HepG2 (cell line): ENCODE measurements around the gene CACNA2D3.

ENCODE experiments used
- FLYWCH1 ChIP-seq: sonication (generic); formaldehyde crosslinking; IDR thresholded peaks from 2 replicates; pipeline ENCODE4 v1.8.1; 2023; ENCODE audit warnings: mild to moderate bottlenecking, missing genetic modification reagents
- HIC2 ChIP-seq: sonication (generic); formaldehyde crosslinking; IDR thresholded peaks from 2 replicates; pipeline ENCODE4 v1.9.0; 2022; ENCODE audit warnings: low read depth, missing genetic modification reagents
- ZBTB49 ChIP-seq: sonication (generic); formaldehyde crosslinking; IDR thresholded peaks from 2 replicates; pipeline ENCODE4 v1.4.0; 2020; ENCODE audit warnings: missing genetic modification reagents, borderline replicate concordance
- ZNF143 ChIP-seq: sonication (generic); formaldehyde crosslinking; IDR thresholded peaks from 2 replicates; pipeline ENCODE4 v1.4.0; 2020; ENCODE audit warnings: missing genetic modification reagents
- ZNF24 ChIP-seq: fragments of 450-650 bp; IDR thresholded peaks from 2 replicates; pipeline ENCODE4 v1.6.1; 2017; ENCODE audit warnings: antibody characterized with exemption, mild to moderate bottlenecking
- ZNF367 ChIP-seq: sonication (generic); formaldehyde crosslinking; IDR thresholded peaks from 2 replicates; pipeline ENCODE4 v1.4.0; 2020; ENCODE audit warnings: missing genetic modification reagents, borderline replicate concordance

- TF ChIP-seq ZNF24 (no peak), HIC2 (no peak), FLYWCH1 (CRISPR knock-in tag) (no peak), ZBTB49 (CRISPR knock-in tag) (no peak), ZNF143 (CRISPR knock-in tag) (no peak), ZNF367 (CRISPR knock-in tag) (no peak)
Observed at GRCh38 chr3:54962200-54962599, 839.8 kb downstream of the CACNA2D3 start.
